HG03025 (cell line): ENCODE results near the gene TSHZ2.
A peak's percentile ranks its signal among the peaks of the same experiment; 100 is the strongest.
"Not testable (repeated sequence)": the region's sequence is repeated elsewhere in the genome, so short reads cannot be mapped to it uniquely, and the experiment has no call there.

Source experiments
- ATAC-seq: cut with Tn5 transposase; IDR thresholded peaks from one replicate; pipeline ENCODE4 v1.9.1; 2021; ENCODE audit warnings: mild to moderate bottlenecking, moderate library complexity; ENCODE audit not compliant: unreplicated experiment, low FRiP score

Gene TSHZ2

DNA sequence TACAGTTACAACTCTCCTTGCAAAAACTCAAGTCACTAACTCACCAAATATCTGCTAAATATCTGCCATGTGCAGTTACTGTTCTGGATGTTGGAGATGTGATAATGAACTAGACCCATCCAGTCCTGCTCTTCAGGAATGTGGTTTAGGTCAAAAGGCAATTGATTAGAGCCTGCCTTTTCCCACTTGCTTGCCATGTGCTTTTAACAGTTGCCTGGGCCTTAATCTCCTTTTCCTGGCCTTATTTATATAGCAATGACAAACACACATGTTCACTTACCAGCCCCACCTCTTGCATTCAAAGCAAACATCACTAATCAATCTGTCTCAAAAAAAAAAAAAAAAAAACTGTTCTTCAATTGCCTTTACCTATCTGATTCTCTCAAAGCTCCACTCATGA lies 422.3 kb downstream of the TSHZ2 start:
- ATAC-seq, result no peak

DNA sequence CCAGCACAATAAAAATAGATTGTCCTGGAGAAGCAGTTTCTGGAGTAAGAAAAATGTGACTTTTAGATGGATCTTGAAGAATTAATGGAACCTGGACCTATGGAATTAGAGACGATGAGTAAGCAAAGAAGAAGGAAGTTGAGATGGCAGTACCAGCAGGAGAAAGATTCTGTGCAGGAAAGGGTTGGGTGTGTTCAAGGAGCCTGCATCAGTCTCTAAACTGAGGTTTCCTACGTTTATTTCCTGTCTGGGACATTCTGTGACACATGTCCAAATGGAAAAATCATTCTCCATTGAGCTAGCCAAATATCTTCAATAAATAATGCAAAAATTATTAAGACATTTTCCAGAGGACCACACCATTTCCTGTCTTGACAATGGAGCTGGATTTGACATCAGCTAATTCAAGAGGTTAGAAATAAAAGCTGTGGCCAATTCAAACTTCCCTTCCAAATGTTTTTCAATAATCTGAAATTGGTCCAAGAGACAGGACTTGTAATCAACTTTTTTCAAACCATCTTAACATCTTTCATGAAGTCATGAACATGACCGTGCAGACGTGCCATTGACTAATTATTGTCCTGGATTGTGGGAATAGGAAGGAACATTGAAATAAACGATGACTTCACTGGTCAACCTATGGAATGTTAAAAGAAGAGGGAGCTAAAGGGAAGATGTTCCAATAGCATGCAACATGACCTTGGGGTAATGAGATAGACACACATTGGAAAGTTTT lies 423.2 kb downstream of the TSHZ2 start:
- no peak for ATAC-seq

DNA sequence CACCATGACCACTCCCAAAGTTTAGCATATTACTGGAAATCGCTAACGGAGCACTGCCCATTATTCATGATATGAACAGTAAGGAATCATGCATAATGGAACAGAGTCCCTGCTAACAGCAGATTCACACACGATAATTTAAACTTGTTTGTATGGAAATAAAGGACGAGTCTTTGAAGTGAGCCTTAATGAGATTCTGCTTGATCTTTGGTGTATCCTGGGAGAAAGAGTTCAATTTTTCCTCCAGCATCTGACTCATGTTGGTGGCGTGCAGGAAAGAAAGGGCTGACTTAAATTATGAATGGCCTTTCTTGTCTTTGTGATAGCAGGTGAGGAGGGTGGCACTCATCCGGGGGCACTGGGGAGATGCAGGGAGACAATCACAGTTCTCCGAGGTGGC lies 426.9 kb downstream of the TSHZ2 start:
- ATAC-seq, result no peak

DNA sequence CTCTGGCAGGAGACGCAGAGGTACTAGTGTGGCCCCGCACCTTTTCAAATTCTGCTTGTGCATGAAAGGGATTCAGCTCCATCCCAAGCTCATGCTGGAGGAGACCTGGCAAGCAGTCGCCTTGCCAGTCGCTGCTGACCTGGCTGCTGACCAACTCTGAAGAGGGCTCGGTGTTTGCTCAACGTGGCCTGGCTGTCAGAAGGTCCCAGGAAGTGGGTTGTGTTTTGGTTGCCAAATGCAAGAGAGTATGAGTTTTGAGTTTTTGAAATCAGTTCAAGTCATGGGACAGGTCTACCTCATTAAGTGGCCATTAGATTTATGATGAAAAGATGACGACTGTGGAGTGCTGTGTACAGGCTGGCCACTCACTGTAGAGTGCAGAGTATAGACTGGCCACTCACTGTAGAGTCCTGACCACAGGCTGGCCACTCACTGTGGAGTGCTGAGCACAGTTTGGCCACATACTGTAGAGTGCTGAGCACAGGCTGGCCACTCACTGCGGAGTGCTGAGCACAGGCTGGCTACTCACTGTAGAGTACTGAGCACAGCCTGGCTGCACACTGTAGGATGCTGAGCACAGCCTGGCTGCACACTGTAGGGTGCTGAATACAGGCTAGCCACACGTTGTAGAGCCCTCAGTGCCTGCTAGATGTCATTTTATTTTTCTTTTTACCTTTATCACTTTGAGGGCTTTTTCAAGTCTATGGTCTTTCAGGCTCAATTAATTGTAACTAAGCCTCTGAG lies 427.6 kb downstream of the TSHZ2 start:
- ATAC-seq, result no peak

DNA sequence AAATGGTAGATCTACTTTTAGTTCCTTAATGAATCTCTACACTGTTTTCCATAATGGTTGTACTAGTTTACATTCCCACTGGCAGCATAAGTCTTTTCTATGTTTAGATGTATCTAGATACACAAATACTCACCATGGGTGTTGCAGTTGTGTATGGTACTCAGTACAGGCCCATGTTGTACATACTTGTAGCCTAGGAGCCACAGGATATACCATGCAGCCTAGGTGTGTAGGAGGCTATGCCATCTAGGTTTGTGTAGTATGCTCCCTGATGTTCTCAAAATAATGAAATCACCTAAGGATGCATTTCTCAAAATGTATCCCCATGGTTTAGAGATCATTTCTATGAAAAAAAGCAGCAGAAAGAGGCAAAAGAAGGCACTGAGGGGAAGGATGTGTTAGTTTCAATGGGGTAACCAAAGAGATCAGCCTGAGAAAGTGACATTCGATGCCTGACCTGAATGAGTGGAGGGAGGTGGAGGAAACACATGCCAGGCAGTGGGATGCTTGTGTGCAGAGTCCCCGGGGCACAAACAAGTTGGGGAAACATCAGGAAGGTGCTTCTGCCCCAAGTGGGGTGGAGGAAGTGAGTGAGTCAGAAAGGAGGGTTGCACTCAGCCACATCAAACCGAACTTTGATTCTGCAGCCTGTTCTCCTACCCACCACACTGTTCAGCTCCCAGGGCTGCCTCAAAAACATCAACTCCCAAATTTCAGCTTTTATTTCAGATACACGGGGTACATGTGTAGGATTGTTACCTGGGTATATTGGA lies 430.3 kb downstream of the TSHZ2 start:
- ATAC-seq, result no peak

DNA sequence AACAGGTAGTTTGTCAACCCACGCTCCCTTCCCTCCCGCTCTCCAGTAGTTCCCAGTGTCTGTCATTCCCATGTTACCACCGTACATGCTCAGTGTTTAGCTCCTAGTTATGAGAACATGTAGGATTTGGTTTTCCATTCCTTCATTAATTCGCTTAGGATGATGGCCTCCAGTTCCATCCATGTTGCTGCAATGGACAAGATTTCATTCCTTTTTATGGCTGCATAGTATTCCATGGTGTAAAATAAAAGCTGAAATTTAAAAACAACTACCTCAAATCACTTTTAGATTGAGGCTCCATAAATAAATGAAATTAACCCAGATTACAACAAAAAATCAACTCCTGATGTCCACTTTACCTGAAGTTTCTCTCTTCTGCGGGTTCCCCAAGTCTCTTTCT lies 430.9 kb downstream of the TSHZ2 start:
- no peak for ATAC-seq

DNA sequence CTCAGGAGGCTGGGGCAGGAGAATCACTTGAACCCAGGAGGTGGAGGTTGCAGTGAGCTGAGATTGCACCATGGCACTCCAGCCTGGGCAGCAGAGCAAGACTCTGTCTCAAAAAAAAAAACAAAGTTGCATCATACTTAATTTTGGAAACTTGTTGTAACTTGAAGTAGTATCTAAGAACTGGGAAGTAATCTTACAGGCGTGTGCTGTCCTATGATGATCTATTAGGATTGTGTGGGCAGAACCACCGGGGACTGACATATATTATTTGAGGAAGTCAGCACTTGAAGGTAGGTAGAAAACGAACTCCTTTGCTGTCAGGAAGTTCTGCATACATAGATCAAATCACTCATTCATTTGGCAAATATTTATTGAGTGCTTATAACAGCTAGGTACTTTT lies 433.0 kb downstream of the TSHZ2 start:
- no peak for ATAC-seq

DNA sequence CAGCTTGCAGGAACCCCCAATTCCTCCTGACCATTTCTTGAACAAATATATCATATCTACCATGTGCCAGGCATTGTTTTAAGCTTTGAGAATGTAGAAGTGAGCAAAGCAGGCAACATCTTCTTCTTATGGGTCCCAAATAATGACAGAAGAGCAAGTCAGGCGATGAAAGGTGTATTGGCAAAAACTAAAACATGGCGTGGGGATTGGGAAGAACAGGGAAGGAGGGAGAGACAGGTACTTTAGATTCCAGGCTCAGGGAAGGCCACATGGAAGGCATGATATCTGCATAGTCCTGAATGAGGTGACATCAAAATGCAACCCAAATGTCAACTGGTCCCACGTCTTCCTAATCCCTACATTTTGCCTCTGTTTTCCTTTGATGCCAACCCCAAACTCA lies 434.4 kb downstream of the TSHZ2 start:
- ATAC-seq, result no peak

DNA sequence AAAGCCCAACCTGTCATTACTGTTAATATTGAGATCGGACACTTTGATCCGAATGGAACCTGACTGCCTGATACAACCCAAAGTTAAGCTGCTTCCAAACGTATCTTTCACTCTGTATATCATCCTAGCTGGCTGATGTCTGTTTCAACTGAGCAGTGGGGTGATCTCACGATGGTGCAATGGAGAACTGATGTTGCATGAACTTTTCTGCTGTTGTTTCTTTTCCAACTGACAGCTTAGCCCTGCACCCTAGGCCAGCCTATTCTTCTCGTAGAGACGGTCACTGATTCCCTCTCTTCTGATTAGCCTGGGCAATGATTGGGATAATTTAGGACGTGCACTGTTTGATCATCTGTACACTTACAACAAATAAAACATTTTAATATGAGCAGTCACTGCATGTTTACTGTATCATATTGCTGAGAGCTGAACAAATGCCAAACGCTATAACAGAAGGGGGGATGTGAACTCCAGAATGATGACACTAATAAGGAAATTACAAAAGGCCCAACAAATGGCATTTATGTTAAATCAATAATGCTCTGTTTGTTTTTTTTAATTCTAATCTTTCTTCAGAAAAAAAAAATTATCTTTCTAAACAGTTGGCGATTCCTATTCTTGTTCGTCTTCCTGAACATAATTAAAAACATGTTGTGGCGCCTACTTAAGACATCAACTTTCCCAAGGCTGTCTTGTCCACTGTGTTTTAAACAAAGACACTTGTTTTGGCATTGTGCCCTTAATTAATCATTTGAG lies 436.7 kb downstream of the TSHZ2 start:
- no peak for ATAC-seq

DNA sequence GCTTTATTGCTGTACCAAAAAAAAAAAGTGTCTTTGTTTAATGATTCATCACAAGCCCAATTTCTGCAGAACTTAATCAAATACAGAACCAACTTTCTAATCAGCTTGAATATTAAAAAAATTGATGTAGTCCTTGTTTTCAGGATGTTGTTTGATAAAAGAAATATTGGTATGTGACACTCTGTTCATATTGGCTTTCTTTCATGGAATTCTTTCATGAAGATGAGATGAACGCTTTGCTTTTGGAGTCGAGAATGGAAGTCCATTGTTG lies 437.2 kb downstream of the TSHZ2 start:
- ATAC-seq, result no peak

DNA sequence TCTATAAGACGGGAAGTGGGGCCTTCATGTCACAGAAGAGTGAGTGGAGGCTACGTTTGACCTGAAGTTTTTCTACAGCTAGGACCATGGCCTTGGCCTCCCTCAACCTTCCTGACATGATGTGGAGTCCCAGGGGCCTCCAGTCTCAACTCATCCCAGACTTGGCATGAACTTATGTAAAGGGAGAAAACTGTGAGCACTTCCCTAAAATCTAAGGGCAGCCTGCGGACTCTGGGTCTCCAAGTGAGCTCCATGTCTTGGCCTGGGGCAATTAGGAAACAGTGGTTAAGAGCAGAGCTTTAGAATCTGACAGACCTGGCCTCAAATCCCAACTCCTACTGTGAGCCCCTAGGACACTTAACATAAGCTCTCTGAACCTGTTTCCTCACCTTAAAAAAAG lies 439.0 kb downstream of the TSHZ2 start:
- ATAC-seq, result no peak

DNA sequence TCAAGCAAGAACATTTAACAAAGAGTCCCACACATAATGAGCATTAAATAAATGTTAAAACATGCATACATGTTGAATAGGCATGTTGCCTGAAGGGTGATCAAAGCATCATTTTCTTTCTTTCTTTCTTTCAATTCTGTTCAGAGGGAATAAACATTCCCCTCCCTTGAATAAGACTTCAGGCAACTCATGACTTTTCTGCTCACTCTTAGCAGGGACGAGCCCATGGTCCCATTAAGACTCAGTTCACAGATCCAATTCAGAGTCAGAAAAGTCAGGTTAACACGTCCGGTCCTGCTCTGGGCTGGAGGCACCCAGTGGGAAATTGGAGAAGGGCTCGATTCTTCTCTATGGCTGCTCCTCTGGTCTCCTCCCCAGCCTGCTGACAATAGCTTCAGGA lies 439.7 kb downstream of the TSHZ2 start:
- ATAC-seq, result no peak

DNA sequence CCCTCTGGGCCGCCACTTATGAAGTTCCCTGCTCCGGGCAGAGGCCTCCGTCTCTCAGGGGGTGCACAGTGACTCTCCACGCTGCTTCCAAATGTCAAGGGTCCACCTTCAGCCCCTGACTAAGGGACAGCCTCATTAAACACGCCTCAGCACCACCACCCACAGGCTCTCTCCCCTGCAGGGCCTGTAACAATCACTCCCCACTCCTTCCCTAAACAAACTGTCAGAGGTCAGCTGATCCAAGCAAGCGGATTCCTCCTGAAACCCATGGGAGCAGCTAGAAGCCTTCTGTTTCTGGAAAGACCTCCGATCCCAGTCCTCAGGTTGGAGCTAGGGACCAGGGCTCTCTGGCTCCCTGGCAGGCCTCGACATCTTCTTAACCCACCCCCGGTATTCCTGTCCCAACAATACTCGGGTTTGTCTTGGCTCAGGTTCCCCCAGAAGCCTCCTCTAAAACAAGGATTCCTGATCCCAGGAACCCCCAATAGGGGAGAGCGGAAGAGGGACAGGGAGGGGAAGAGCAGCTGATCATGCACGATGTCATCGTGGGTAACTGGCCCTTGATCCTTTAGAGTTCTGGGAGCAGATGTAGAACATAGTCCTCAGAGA lies 440.5 kb downstream of the TSHZ2 start:
- ATAC-seq, result no peak

DNA sequence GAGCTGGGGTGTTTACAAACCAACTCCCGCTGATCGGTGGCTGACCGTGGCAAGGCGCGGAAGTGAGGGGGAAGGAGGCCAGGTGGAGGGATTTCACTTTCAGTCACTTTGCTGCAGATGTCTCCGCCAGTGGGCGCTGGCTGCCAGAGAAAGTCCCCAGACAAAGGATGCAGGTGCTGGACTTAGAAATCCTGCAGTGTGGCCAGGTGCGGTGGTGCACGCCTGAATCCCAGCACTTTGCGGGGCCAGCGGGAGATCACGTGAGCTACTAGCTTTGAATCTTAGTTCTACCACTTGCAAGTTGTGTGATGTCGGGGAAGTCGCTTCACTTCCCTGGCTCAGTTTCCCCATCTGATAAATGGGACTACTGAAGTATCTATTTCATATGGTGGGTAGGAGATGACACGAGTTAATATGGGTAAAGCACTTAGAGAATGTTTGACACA lies 441.1 kb downstream of the TSHZ2 start:
- ATAC-seq, result peak; percentile 90

DNA sequence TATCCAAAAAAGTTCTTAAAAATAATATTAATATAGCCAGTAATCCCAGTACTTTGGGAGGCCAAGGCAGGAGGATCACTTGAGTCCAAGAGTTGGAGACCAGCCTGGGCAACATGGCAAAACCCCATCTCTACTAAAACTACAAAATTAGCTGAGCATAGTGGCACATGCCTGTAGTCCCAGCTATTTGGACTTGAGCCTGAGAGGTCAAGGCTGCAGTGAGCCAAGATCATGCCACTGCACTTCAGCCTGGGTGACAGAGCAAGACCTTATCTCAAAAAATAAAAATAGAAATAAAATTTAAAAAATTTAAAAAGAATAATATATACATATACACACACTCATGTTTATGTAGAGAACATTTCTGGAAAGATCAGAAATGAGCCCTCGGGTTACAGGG lies 441.7 kb downstream of the TSHZ2 start:
- not testable (repeated sequence) for ATAC-seq

DNA sequence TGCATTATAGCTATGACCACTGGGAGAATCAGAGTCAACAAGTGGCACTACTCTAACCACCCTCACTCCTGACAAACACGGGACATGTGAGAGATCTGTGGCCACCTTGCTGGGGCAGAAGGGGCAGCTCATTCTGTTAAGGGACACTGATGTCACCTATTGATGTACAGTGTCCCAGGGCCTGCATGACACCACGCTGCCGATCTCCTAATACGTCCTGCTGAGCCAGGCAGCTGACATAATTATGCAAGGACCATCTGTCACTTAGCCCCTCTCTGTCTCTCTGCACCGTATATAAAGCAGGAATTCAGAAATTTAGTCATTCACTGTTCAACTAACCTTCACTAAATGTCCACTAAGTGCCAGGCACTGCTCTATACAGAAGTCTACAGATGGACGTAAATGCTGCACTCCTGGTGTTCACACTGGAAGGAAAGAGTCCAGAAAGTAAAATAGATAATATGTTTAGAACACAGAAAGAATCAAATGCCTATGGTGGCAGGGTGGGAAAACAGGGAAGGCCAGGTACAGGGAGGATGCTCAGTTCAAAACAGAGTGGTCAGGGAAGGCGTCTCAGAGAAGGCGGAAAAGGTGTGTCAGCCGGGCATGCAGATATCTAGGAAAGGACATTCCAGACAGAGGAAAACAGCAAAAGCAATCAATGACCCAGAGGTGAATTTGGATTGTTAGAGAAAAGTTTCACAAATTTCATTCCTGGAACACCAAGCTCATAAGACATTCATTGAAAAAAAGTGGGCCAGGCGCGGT lies 447.7 kb downstream of the TSHZ2 start:
- no peak for ATAC-seq

DNA sequence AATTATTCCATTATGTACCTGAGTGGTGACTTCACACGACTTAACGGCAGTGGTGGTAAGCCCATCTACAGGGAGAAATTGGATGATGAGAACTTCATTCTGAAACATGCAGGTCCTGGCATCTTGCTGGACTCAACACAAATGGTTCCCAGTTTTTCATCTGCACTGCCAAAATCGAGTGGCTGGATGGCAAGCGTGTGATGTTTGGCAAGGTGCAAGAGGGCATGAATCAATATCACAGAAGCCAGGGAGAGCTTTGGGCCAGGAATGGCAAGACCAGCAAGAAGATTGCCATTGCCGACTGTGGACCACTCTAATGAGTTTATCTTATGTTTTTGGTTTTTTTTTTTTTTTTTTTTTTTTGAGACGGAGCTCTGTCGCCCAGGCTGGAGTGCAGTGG lies 449.2 kb downstream of the TSHZ2 start:
- ATAC-seq, result no peak

DNA sequence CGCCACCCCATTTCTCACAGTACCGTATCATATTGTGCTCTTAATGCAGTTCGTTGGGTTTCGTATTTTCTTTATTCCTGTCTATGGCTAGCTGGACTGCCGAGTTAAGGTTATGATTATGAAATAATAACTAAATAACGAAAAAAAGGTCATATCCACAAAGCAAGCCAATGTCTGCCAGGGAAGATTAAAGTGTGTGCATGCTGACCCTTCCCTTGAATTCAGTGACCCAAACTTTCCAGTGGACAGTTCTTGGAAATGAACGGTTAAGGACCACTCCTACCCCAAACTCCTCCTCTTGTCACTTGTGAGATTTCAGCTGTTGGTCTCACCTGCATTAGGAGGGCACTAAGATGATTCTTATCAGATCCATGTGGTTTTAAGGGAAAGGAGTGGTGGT lies 449.9 kb downstream of the TSHZ2 start:
- no peak for ATAC-seq

DNA sequence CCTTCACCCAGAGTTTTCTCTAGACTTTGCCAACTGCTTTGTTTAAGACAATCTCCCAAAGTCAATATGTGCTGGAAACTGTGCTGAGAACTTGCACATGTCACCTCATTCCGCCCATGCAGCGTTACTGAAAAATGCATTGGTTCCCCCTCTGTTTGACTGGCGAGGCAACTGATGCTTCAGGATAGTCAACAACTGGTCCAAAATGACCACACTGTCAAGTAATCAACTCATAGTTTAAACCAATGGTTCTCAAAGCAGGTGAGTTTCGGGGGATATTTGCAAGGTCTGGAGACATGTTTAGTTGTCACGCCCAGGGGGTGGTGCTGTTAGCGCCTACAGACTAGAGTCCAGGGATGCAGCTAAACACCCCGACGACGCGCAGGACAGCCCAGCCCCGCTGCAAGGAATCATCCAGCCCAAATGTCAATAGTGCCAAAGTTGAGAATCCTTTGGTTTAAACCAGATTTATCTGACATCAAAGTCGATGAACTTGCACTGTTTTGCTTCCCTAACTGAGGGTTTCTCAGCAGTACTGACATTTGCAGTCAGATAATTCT lies 451.5 kb downstream of the TSHZ2 start:
- ATAC-seq, result no peak

DNA sequence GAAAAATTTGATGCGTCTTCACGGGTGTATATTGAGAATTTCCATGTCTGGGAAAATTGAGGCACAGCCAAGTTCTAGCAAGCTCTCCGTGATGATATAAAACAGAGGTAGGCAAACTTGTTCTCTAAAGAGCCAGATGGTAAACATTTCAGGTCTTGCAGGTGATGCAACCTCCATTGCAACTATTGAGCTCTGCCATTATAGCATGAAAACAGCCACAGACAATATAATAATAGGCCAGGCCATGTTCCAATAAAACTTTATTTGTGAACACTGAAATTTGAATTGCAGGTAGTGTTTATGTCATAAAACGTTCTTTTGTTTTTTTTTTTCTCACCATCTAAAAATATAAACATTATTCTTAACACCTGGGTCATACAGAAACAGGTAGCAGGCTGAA lies 453.3 kb downstream of the TSHZ2 start:
- no peak for ATAC-seq
